Astrocyte of the spinal cord (primary cell): ENCODE results near the gene TPPP.

ENCODE experiments used
- DNase-seq: peaks from one replicate; pipeline ENCODE4 v3.0.0; 2011; ENCODE audit warnings: low read depth, low spot score
- H3K4me3 ChIP-seq: 2 replicates; pipeline ENCODE4 v1.5.1; 2011; ENCODE audit warnings: low read depth, mild to moderate bottlenecking, low read length, moderate library complexity
- in situ Hi-C: cut with HindIII; loops from 2 replicates; pipeline ENCODE4 v1.10.0; 2017; ENCODE audit warnings: low sequenced_read_pairs
- TF ChIP-seq, protein P1 (sequence below): IDR thresholded peaks from 2 replicates; pipeline ENCODE4 v1.5.1; 2012; ENCODE audit warnings: low read depth, mild to moderate bottlenecking, low read length, inconsistent platforms

TPPP gene

DNA sequence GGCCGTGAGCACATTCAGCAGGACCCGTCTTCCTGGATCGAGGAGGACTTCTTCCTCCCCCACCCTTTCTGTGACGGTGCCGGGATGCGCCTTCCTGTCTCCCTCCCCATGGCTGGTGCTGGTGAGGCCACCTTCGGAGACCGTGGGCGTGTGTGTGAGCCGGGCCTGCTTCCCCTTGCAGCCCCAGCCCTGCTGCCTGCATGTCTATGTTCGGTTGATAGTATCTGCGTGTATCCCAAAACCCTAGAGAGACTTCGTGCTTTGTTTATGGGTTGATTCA, 68.3 kb downstream of the TPPP start:
- TF ChIP-seq, protein P1, sequence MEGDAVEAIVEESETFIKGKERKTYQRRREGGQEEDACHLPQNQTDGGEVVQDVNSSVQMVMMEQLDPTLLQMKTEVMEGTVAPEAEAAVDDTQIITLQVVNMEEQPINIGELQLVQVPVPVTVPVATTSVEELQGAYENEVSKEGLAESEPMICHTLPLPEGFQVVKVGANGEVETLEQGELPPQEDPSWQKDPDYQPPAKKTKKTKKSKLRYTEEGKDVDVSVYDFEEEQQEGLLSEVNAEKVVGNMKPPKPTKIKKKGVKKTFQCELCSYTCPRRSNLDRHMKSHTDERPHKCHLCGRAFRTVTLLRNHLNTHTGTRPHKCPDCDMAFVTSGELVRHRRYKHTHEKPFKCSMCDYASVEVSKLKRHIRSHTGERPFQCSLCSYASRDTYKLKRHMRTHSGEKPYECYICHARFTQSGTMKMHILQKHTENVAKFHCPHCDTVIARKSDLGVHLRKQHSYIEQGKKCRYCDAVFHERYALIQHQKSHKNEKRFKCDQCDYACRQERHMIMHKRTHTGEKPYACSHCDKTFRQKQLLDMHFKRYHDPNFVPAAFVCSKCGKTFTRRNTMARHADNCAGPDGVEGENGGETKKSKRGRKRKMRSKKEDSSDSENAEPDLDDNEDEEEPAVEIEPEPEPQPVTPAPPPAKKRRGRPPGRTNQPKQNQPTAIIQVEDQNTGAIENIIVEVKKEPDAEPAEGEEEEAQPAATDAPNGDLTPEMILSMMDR, result no peak
- H3K4me3 ChIP-seq, result no peak overlapping the region
- in situ Hi-C loops, result no loop called here
- DNase-seq, result no peak

DNA sequence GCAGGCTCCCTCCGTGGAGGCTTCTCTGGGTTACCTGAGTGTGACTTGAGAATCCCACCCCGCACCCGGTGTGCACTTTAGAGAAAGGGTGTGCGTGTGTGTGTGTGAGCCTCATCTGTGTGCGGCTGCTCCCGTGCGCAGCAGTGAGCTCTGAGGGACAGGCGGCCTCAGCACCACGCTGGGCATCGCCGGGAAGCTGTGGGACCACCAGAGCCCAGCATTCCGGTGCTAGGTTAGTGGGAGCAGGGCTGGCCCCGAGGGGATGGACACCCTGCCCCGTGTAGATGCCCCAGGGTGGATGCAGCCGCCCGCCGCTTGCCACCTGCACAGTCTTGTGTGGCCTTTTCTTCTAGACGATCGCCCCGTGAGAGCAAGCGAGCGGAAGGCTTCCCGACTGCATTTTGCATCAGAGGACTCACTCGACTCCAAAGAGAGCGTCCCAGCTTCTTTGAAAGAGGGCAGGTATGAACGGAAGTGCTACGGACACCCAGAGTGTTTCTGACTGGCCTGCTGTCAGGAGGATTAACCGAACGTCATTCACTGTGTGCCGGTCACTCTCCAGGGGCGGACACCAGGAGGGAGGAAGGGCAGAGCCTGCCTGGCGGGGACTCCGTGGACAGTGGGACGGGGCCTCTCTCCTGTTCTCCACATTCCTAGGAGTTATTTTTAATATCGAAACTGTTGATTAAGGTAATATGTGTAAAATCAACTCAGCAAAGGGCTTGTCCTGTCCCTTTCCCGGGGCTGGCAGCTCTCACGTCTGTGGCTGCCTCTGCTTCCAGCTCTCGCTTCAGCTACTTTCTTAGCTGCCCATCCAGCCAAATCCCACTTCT, 68.8 kb downstream of the TPPP start:
- TF ChIP-seq, protein P1, result no peak
- no peak overlapping the region for H3K4me3 ChIP-seq
- in situ Hi-C loops, result no loop called here
- DNase-seq, result no peak

DNA sequence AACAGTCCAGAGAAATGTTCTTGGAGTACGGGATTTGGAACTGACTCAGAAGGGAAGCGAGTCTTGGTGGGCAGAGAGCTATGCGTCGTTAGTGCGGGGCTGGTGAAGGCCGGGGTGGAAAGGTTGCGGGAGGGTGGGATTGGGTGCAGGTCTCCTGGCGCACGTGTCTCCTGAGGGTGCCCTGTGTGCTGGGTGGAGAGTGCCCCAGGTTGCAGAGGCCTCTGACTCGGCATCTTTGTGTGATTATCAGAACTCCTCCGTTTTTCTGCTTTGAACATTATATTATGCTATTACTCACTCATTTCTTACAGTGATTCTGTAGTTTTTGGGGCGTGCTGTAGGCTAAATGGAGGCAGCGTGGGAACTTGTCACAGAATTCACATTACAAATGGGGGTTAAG, 69.6 kb downstream of the TPPP start:
- in situ Hi-C loops, result no loop called here
- TF ChIP-seq, protein P1, result no peak
- no peak for DNase-seq
- no peak overlapping the region for H3K4me3 ChIP-seq

DNA sequence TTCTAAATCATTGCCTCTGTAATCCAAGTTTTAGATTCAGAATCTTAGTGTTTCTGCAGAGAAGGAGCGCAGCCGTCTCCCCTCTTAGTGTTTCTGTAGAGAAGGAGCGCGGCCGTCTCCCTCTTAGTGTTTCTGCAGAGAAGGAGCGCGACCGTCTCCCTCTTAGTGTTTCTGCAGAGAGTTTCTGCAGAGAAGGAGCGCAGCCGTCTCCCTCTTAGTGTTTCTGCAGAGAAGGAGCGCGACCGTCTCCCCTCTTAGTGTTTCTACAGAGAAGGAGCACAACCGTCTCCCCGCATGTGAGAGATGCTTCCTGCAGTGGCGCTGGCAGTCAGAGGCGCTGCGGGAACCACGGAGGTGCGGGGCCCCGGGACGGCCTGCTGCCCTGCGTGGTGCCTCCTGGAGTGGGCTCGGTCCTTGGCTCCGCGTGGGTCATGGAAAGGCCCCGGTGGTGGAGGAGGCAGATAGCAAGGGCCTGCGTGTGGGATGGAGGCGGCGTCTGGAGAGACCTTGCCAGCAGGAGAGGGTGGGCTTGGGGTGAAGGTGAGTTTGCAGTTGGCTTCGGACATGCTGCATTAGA, 70.1 kb downstream of the TPPP start:
- DNase-seq, result no peak
- in situ Hi-C loops, result no loop called here
- no peak overlapping the region for H3K4me3 ChIP-seq
- TF ChIP-seq, protein P1, result no peak

DNA sequence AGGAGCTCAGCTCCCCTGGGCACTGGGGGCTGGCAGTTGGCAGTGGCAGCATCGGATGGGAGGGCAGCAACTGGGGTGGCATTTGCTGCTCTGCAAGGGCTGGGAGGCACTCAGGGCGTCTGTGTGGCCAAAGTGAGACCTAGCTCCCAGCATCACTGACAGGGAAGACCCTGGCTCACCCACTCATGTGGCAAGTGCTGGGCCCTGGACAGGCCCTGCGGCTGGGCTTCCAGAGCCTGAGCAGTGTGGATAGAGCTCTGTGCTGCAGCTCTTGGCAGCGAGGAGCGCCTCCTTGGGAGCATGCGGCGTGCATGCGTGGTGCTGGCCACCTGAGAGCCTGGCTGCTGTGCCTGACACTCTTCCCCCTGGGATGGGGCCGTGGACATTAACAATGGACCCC, 70.8 kb downstream of the TPPP start:
- DNase-seq, result no peak
- in situ Hi-C loops, result no loop called here
- TF ChIP-seq, protein P1, result no peak
- H3K4me3 ChIP-seq, result no peak overlapping the region

DNA sequence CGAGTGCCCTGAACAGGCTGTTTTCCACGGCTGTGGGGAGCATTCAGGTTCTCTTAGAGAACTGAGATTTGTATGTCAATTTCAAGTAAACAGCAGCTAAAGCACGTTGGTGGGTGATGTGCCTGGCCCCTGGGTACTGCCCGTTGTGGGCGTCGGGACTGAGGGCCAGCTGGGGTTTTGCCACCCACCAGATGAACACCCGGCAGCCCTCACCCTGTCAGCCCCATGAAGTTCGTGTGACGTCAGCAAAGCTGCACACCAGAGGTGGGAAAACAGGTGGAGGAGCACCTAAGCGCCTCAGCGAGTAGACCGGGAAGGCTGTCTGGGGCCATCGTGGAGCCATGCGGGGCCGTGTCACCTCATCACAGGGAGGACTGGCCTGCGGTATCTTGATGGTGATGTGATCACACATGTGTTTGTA, 71.8 kb downstream of the TPPP start:
- H3K4me3 ChIP-seq, result no peak overlapping the region
- in situ Hi-C loops, result no loop called here
- DNase-seq, result no peak
- TF ChIP-seq, protein P1, result no peak
